NCI-H748 treated with DMSO at 0.1 percent for 48 hours (cell line): ENCODE data around the gene VPS13D.
A peak's percentile ranks its signal among the peaks of the same experiment; 100 is the strongest.
"Not testable (repeated sequence)": the region's sequence is repeated elsewhere in the genome, so short reads cannot be mapped to it uniquely, and the experiment has no call there.

Experiments
- DNase-seq: peaks from one replicate; lab custom pipeline; 2025; lab: John Stamatoyannopoulos, UW

The VPS13D gene

GRCh38 chr1:12201352-12202189 lies 28.3 kb upstream of the VPS13D start:
- no peak for DNase-seq

GRCh38 chr1:12202190-12202497 lies 27.7 kb upstream of the VPS13D start:
- DNase-seq: no peak

- DNase-seq: no peak
These were observed 27.3 kb upstream of the VPS13D start for GRCh38 chr1:12202577-12202976.

- no peak for DNase-seq
These were observed 26.4 kb upstream of the VPS13D start for GRCh38 chr1:12203216-12204007.

GRCh38 chr1:12204140-12204539 lies 25.7 kb upstream of the VPS13D start:
- DNase-seq: no peak

- DNase-seq: no peak
These were observed 24.8 kb upstream of the VPS13D start for GRCh38 chr1:12204754-12205658.

- DNase-seq: no peak
These were observed 23.6 kb upstream of the VPS13D start for GRCh38 chr1:12206238-12206637.

GRCh38 chr1:12206792-12207424 lies 22.9 kb upstream of the VPS13D start:
- DNase-seq: no peak

- DNase-seq: no peak
These were observed 21.6 kb upstream of the VPS13D start for GRCh38 chr1:12208271-12208670.

- peak; percentile 19 for DNase-seq
These were observed 20.9 kb upstream of the VPS13D start for GRCh38 chr1:12208764-12209494.

- DNase-seq: no peak
These were observed 20.4 kb upstream of the VPS13D start for GRCh38 chr1:12209495-12209832.

- DNase-seq: no peak
These were observed 14.5 kb upstream of the VPS13D start for GRCh38 chr1:12215118-12215961.

- no peak for DNase-seq
These were observed 10.0 kb upstream of the VPS13D start for GRCh38 chr1:12219800-12220199.

GRCh38 chr1:12220890-12221289 lies 8.9 kb upstream of the VPS13D start:
- DNase-seq: no peak

GRCh38 chr1:12222700-12223099 lies 7.1 kb upstream of the VPS13D start:
- not testable (repeated sequence) for DNase-seq

GRCh38 chr1:12224092-12224491 lies 5.7 kb upstream of the VPS13D start:
- not testable (repeated sequence) for DNase-seq

- DNase-seq: no peak
These were observed 851 bp upstream of the VPS13D start for GRCh38 chr1:12228979-12229378.

- no peak for DNase-seq
These were observed 420 bp upstream of the VPS13D start for GRCh38 chr1:12229386-12229834.

GRCh38 chr1:12230549-12231275 lies 882 bp downstream of the VPS13D start:
- no peak for DNase-seq

- no peak for DNase-seq
These were observed 1.4 kb downstream of the VPS13D start for GRCh38 chr1:12231276-12231595.
